Colonic mucosa (tissue), 4 donors: ENCODE measurements around the gene PRAC1. TPM values are rescaled to one million over a fixed set of nuclear protein-coding genes. Genes with fewer than 3 reads are reported as not detected.

Experiments
- DNase-seq: peaks from one replicate; pipeline ENCODE4 v3.0.0-alpha.2; 2020
- H3K27ac ChIP-seq: fragments of 200-600 bp; one replicate; pipeline ENCODE4 v1.8.0; 2021
- H3K27me3 ChIP-seq: fragments of 200-600 bp; one replicate; pipeline ENCODE4 v1.8.0; 2021
- H3K36me3 ChIP-seq: fragments of 200-600 bp; one replicate; pipeline ENCODE4 v1.8.0; 2021
- H3K4me1 ChIP-seq: fragments of 200-600 bp; one replicate; pipeline ENCODE4 v1.8.0; 2021; ENCODE audit warnings: mild to moderate bottlenecking
- H3K4me3 ChIP-seq: fragments of 200-600 bp; one replicate; pipeline ENCODE4 v1.8.0; 2021
- H3K9ac ChIP-seq, 2 donors: one replicate each; pipeline ENCODE4 v1.7.0; 2013; ENCODE audit warnings: control low read depth in 2 of 2, low read depth in 2 of 2, low read length in 2 of 2
- H3K9me3 ChIP-seq: fragments of 200-600 bp; one replicate; pipeline ENCODE4 v1.8.0; 2021
- intact Hi-C: fragments of 100-400 bp; cut with DNase I; formaldehyde crosslinking; loops from one replicate; pipeline ENCODE4 v1.14.1; 2022
- total RNA-seq, 2 donors: library from RNA; stranded (reverse); fragmentation: NEBNext Ultra II Directional in 1 of 2; extraction: Animal tissue kit (Norgen Biotek cat#: 25700) in 1 of 2; gene quantifications; one replicate each; pipeline ENCODE4 v1.2.1, GENCODE V29; 2021
- TF ChIP-seq, protein P1 (sequence below): fragments of 200-600 bp; IDR thresholded peaks from one replicate; pipeline ENCODE4 v1.8.0; 2022; ENCODE audit warnings: antibody characterized with exemption, mild to moderate bottlenecking
- donor health status: healthy.
- donor health status: DM: no; HTN: no; CAD: no.
- donor health status: DM: no; HTN: no; CAD: no.

The PRAC1 gene
- total RNA-seq, 2 donors from 2014 or later, result 237 to 328 TPM

DNA sequence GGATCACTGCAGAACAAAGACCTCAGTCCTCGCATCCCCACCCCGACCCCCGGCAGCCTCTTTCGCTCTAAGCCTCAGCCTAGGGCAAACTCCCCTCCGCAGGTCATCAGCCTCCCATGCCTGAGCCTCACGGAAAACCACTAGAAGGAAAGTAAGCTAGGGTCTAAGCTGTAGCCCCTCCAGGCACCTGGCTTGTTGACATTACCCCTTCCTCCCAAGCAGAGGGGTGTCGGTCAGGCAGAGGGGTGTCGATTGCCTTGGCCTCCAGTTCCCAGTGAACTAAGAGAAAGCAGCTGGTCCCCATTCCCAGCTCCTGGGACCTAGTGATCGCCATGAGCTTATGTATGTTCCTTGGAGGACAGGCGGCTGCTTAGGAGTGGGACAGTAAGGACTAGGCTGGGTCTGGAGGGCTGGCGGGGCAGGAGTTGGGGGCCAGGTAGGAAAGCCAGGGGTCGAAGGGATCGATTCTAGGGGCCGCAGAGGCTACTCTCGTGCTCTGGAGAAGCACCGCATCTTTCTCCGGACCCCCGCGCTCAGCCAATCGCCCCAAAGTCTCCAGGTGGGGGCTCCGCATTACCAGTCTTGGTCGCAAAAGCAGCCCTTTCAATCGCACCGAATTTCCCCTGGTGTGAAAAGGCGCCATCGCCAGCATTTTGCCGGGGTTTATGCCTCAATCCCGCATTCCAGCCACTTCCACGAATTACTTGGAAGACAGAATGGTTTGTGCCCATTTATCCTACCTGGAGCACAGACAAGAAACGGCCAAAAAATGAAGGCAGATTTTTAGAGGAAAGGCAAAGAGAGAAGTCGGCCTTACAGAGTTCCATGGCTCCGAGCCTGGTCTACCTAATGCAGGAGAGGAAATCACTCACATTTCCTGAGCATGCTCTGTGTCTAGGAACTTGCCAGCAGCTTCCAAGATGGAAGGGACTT lies 27.6 kb upstream of the PRAC1 start:
- TF ChIP-seq, protein P1, sequence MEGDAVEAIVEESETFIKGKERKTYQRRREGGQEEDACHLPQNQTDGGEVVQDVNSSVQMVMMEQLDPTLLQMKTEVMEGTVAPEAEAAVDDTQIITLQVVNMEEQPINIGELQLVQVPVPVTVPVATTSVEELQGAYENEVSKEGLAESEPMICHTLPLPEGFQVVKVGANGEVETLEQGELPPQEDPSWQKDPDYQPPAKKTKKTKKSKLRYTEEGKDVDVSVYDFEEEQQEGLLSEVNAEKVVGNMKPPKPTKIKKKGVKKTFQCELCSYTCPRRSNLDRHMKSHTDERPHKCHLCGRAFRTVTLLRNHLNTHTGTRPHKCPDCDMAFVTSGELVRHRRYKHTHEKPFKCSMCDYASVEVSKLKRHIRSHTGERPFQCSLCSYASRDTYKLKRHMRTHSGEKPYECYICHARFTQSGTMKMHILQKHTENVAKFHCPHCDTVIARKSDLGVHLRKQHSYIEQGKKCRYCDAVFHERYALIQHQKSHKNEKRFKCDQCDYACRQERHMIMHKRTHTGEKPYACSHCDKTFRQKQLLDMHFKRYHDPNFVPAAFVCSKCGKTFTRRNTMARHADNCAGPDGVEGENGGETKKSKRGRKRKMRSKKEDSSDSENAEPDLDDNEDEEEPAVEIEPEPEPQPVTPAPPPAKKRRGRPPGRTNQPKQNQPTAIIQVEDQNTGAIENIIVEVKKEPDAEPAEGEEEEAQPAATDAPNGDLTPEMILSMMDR, result no peak
- intact Hi-C loops, result no loop called here

DNA sequence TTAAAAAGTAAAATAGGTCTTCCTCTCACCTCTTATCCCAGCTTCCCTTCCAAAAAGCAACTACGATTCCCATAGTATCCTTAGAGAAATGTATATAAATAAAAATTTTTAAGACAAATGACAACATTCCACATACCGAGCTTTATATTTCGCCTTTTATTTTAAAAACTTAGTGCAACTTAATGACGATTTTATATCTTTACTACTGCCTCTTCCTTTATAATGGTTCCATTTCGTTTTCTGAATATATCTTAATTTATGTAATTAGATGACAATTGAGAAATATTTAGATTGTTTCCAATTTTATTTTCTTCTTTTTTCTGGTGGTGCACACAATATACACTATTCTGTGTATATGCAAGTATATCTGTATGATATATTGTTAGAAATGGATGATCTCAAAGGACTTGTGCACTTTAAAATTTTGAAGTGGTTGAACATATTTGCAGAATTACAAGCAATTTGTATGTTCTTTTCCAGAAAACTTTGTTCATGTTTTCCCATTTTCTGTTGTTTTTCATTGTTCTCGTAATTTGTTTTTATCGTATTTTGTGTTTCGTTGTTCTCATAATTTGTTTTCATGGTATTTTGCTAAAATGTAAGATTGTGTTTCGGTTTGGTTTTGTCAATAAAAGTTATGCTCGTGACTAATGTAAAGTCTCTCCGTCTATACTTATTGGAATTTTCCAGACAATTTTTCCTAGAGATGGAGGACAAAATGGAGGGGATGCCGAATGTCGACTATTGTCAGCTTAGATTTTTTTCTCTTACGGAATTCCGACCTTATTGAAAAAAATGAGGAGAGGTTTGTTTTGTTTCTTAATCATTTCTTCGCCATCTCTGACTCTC lies 26.6 kb upstream of the PRAC1 start:
- Histone ChIP-seq H3K9me3 (no peaks in the 10 kb centered on the region), H3K36me3 (no peaks in the 10 kb centered on the region), H3K4me1 (no peaks in the 10 kb centered on the region), H3K27me3 (peaks cover 57% of the 10 kb centered on the region), H3K27ac (no peak overlapping the region), H3K9ac (no peak overlapping the region), H3K4me3 (no peak overlapping the region)
- intact Hi-C loops, result no loop called here
- DNase-seq, result no peak
- TF ChIP-seq, protein P1, result no peak

More for the DNA sequence above, 27.6 kb upstream of the PRAC1 start:
- peaks cover 67% of the 10 kb centered on the region for H3K27me3 ChIP-seq
- H3K9ac ChIP-seq, result no peak overlapping the region
- H3K27ac ChIP-seq, result no peak overlapping the region
- no peak overlapping the region for H3K4me3 ChIP-seq
- no peaks in the 10 kb centered on the region for H3K4me1 ChIP-seq
- H3K36me3 ChIP-seq, result no peaks in the 10 kb centered on the region
- no peaks in the 10 kb centered on the region for H3K9me3 ChIP-seq
- DNase-seq, result no peak

DNA sequence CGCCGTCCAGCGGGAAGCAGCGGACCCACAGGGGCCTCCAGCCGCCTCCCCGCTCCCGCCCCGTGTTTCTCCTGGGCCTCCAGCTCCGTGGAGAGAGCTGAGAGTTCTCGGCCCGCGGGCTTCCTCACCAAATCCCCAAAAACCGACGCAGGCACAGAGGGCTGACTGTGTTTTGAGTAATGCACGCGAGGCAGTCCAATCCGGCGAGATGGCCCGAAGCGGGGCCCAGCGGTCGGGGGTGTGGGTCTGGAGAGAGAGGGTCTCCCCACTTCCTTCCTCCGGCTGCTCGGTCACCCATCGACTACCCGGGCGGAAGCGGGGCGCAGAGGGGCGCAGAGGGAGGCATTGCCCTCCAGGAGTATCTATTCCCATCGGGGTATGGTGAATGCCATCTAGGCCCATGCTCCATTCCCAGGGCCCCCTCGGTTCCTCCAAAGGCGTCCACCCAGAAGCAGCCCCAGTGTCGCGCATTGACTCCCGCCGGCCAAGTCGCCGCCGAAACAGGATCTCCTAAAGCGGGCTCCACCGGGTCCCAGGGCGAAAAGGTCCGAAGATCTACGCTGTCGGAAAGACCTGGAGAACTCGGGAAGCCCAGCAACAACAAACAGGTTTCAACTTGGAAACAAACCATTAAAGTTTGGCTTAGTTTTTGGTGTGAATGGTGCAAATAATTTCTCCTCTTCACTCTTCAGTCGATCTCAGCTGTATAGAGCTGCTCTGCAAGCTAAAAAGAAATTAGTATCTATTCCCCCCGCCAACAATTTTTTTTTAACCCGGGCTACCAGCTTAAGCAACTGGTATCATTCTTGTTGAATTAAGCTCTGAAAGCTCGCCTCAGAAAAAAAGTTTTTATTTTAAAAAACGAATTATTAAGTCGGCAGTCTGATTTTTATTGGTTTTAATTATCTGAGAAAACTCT lies 25.4 kb upstream of the PRAC1 start:
- DNase-seq, result no peak
- no peaks in the 10 kb centered on the region for H3K36me3 ChIP-seq
- H3K4me1 ChIP-seq, result no peaks in the 10 kb centered on the region
- peaks cover 48% of the 10 kb centered on the region for H3K27me3 ChIP-seq
- H3K9me3 ChIP-seq, result no peaks in the 10 kb centered on the region
- H3K27ac ChIP-seq, result no peak overlapping the region
- H3K4me3 ChIP-seq, result no peak overlapping the region
- TF ChIP-seq, protein P1, result no peak
- no peak overlapping the region for H3K9ac ChIP-seq
- intact Hi-C loops, result no loop called here

DNA sequence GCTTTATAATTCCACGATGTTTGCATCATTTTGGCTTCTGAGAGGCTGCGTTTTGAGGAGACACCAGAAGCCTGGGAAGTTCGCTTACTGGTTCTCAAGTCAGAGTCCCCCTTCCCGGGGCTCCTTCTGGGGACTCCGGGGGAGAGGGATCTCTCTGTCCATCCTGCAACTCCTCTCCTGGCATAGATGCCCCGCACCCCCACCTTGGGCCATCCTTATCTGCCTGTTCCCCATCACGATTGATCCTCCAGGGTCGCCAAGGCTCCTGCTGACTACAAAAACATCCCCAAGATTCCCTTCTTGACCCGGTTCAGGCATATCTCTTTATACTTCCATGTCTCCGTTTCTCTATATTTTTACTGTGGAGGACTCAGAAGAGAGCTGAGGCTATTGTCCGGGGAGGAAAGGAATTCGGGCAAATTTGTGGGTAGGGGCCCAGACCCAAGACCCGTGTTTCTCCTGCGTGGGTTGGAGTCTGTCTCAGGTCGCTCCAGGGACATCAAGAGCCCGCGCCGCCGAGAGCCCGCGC lies 24.7 kb upstream of the PRAC1 start:
- Histone ChIP-seq H3K27ac (no peak overlapping the region), H3K27me3 (peaks cover 50% of the 10 kb centered on the region), H3K9ac (no peak overlapping the region), H3K4me1 (no peaks in the 10 kb centered on the region), H3K36me3 (no peaks in the 10 kb centered on the region), H3K9me3 (no peaks in the 10 kb centered on the region), H3K4me3 (no peak overlapping the region)
- TF ChIP-seq, protein P1, result no peak
- no peak for DNase-seq
- intact Hi-C loops, result no loop called here
